Adipocyte (in vitro differentiated cells): ENCODE data around the gene NUBP2.

Experiments
- DNase-seq: peaks from one replicate; pipeline ENCODE4 v3.0.0-alpha.2; 2015; ENCODE audit warnings: low read depth
- H3K27me3 ChIP-seq: replicated peaks from 2 replicates; pipeline ENCODE4 v1.7.0; 2013; ENCODE audit warnings: mild to moderate bottlenecking, low read length, moderate library complexity; ENCODE audit not compliant: control insufficient read depth, insufficient read depth
- H3K36me3 ChIP-seq: 2 replicates; pipeline ENCODE4 v1.7.0; 2013; ENCODE audit warnings: low read length, mild to moderate bottlenecking, moderate library complexity; ENCODE audit not compliant: control insufficient read depth, insufficient read depth, severe bottlenecking
- H3K4me1 ChIP-seq: 2 replicates; pipeline ENCODE4 v1.7.0; 2013; ENCODE audit warnings: mild to moderate bottlenecking, low read length, moderate library complexity; ENCODE audit not compliant: control insufficient read depth, insufficient read depth
- H3K4me3 ChIP-seq: 2 replicates; pipeline ENCODE4 v1.7.0; 2013; ENCODE audit warnings: mild to moderate bottlenecking, low read length, moderate library complexity
- H3K9ac ChIP-seq: 2 replicates; pipeline ENCODE4 v1.7.0; 2013; ENCODE audit warnings: mild to moderate bottlenecking, low read length, moderate library complexity
- H3K9me3 ChIP-seq: 2 replicates; pipeline ENCODE4 v1.7.0; 2013; ENCODE audit warnings: mild to moderate bottlenecking, low read length, moderate library complexity; ENCODE audit not compliant: control insufficient read depth

NUBP2 gene

DNA sequence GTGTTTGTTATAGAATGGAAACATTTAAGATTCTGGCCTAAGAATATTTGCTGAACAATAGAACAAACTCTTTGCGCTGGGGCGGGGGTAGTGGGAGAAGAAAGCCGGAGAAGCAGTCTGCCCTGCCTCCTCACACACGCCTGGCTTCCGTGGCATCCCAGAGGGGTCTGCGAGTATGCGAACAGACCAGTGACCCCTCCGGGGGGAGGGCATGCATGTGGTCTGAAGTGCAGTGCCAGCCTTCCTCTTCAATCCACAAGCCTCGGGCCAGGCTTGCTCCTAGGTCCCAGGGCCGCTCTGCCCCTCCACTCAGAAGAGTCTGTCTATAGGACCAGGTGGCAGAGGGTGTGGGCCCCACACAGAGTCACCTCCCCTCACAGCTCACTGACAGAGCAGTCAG, 24.9 kb downstream of the NUBP2 start:
- no peaks in the 10 kb centered on the region for H3K27me3 ChIP-seq
- H3K4me3 ChIP-seq = no peak overlapping the region
- H3K9ac ChIP-seq = no peak overlapping the region
- DNase-seq = no peak
- no peaks in the 10 kb centered on the region for H3K4me1 ChIP-seq
- H3K9me3 ChIP-seq = no peaks in the 10 kb centered on the region
- peaks cover 40% of the 10 kb centered on the region for H3K36me3 ChIP-seq

DNA sequence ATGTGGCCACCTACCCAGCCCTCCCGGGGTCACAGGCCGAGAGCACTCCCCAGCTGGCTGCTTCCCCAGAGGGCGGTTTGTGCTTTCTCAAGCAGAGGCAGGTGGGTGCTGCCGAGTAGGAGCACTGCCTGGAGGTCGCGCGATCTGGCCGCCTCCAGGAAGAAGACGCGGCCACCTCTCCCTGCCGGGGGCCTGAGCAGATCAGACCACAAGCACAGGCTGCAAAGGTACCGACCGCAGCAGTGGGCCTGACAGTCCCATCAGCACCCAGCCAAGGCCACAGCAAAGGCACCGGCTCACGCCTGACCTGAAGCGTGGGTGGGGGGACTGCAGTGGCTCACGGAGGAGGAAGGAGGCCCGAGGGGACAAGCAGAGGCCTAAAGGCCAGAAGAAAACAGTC, 25.9 kb downstream of the NUBP2 start:
- H3K9ac ChIP-seq = no peak overlapping the region
- no peak for DNase-seq
- no peaks in the 10 kb centered on the region for H3K27me3 ChIP-seq
- no peak overlapping the region for H3K4me3 ChIP-seq
- peaks cover 3% of the 10 kb centered on the region for H3K4me1 ChIP-seq
- peaks cover 44% of the 10 kb centered on the region for H3K36me3 ChIP-seq
- no peaks in the 10 kb centered on the region for H3K9me3 ChIP-seq

DNA sequence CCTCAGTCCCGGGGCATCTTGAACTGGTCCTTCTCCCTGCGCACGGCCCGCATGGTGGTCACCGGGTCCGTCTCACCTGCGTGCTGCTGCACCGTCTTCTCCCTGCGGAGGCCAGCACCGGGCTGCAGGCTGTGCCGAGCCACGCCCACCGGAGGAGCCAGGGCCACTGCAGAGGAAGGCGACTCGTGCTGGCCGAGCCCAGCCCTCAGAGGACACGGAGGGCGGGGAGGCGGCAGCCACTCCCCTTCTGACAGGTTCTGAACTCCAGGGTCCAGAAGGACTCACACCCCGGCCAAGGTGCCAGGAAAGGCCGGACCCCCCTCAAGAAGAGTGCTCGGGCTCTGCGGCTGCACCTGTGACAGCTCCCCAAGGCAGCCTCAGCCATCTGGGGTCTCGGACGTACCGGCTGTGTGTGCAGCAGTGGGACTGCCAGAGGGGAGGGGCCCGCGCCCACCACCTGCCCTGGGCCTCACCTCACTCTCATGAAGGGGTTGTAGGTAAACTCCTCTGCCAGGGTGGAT, 26.6 kb downstream of the NUBP2 start:
- no peak overlapping the region for H3K9ac ChIP-seq
- H3K27me3 ChIP-seq = no peaks in the 10 kb centered on the region
- H3K4me3 ChIP-seq = no peak overlapping the region
- H3K9me3 ChIP-seq = no peaks in the 10 kb centered on the region
- no peak for DNase-seq
- peaks cover 45% of the 10 kb centered on the region for H3K36me3 ChIP-seq
- H3K4me1 ChIP-seq = peaks cover 3% of the 10 kb centered on the region

DNA sequence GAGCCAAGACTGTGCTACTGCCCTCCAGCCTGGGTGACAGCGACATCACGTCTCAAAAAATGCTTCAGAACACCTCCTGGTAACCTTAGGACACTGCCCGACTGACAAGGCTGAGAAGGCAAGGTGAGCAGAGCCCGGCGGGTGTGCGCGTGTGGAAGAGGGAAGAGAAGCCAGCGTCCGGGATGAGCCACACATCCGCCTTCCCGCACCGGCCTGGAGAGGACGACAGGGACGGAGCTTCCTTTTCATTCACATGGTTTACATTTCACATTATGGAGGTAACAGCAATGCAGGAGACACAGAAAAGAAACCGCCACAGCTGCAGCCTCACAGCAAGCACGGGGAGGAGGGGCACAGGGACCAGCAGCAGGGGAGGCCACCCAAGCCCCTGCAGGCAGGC, 27.3 kb downstream of the NUBP2 start:
- no peak overlapping the region for H3K9ac ChIP-seq
- no peaks in the 10 kb centered on the region for H3K9me3 ChIP-seq
- DNase-seq = no peak
- H3K27me3 ChIP-seq = no peaks in the 10 kb centered on the region
- peaks cover 42% of the 10 kb centered on the region for H3K36me3 ChIP-seq
- no peak overlapping the region for H3K4me3 ChIP-seq
- peaks cover 3% of the 10 kb centered on the region for H3K4me1 ChIP-seq

DNA sequence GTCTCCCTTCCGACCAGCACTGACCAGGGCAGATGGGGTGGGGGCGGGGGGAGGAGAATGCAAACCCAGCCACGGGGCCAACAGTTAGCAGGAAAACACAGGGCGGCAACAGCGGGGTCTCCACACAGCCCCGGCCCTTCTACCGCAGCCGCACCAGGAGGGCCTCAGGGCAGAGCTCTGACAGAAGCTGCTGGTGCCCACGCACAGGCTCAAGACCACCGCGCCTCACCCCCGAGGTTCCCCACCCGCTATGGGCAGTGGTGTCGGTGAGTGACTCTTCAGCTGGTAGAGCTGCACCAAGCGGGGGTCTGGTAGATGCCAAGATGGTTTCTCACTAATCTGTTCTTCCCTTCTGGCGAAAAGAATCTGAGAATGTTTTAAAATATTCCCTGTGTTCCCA, 27.8 kb downstream of the NUBP2 start:
- DNase-seq = no peak
- Histone ChIP-seq H3K27me3 (no peaks in the 10 kb centered on the region), H3K36me3 (peaks cover 41% of the 10 kb centered on the region), H3K4me1 (peaks cover 3% of the 10 kb centered on the region), H3K4me3 (no peak overlapping the region), H3K9me3 (no peaks in the 10 kb centered on the region), H3K9ac (no peak overlapping the region)

DNA sequence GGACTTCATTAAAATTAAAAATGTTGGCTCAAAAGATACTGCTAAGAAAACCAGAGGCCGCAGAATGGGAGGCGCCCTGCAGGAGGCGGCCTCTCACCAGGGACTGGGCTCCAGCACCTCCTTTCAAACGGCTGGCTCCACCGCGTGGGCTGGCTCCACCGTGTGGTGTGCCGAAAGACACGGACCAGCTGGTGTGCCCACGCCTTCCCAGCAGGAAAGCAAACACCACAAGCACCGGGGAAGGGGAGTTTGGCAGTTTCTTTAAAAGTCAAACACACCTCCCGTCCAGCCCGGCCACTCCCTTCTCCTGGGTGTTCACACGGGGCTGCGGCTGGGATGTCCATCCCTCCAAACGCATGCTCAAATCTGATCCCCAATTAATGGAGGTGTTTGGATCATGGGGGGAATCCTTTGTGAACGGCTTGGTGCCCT, 30.0 kb downstream of the NUBP2 start:
- DNase-seq = peak; percentile 86
- peaks cover 3% of the 10 kb centered on the region for H3K4me1 ChIP-seq
- H3K4me3 ChIP-seq = no peak overlapping the region
- no peaks in the 10 kb centered on the region for H3K9me3 ChIP-seq
- H3K36me3 ChIP-seq = peaks cover 41% of the 10 kb centered on the region
- H3K27me3 ChIP-seq = no peaks in the 10 kb centered on the region
- H3K9ac ChIP-seq = peak overlapping the region; percentile 32

DNA sequence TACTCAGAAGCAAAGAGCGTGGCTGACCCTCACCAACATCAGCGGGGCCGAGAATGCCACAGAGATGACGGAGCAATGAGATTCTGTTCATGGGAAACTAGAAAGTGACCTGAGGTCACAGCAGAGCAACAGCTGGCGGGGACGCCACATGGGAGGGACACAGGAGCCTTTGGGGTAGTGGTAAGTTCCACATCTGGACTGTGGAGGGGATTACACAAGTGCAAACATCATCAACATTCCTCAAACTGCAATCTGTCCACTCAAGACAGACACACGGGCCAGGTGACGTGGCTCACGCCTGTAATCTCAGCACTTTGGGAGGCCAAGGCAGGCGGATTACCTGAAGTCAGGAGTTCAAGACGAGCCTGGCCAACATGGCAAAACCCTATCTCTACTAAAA, 32.7 kb downstream of the NUBP2 start:
- Histone ChIP-seq H3K4me1 (peaks cover 3% of the 10 kb centered on the region), H3K4me3 (no peak overlapping the region), H3K36me3 (peaks cover 30% of the 10 kb centered on the region), H3K9ac (no peak overlapping the region), H3K9me3 (no peaks in the 10 kb centered on the region), H3K27me3 (no peaks in the 10 kb centered on the region)
- DNase-seq = no peak

DNA sequence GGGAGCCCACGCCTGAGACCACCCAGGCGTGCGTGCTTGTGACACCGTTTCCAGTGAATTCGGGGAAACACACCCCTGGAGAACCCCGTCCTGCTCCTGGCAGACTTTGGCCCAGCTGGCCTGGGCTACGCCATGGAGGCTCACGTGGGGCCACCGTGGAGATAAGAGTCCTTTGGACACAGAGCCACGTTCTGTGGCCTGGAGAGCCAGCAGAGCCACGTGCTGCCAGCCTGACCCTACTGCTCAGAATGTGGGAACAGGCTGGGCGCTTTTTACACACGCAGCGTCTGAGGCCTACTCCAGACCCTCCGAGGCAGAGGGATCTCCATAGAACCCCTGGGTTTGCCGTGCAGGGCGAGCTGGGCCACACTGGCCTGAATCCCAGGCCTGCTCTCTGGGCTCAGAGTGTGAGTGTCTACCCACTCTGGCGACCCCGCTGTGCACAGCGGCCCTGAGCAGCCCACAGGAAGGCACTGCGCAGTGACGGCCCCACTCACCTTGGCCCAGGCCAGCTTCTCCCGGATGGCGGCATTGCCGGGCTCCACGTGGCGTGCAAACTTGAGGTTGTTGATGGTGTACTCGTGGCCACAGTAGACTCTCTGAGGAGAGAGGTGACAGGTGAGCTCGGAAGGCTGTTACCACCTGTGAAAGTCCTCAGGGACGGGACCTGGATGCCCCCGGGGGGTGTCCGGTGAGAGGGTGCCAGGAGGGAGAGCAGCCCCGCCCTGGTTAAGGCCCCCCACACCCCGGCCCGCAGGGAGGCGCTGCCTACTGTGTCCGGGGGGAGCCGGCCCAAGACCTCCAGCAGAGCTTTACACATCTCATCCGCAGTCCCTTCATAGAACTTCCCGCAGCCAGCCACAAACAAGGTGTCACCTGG, 33.9 kb downstream of the NUBP2 start:
- peaks cover 3% of the 10 kb centered on the region for H3K4me1 ChIP-seq

DNA sequence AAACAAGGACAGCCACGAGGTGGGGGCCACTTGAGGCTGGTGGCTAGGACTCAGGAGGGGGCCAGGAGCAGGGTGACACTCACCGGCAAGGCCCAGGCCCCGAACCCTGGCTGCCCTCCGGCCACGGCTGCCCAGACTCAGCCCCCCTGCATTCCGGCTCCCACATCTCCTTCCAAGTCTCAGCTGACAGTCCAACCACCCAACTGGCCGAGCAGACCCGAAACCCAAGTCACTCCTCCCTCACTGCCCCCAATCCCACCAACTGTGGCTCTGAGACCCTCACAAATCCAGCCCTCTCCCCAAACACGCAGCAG, 34.5 kb downstream of the NUBP2 start:
- Histone ChIP-seq H3K4me3 (no peak overlapping the region), H3K9me3 (no peaks in the 10 kb centered on the region), H3K9ac (no peak overlapping the region), H3K27me3 (no peaks in the 10 kb centered on the region), H3K4me1 (peaks cover 3% of the 10 kb centered on the region), H3K36me3 (peaks cover 31% of the 10 kb centered on the region)
- no peak for DNase-seq

More for the DNA sequence above, 33.9 kb downstream of the NUBP2 start:
- Histone ChIP-seq H3K4me3 (no peak overlapping the region), H3K36me3 (peaks cover 26% of the 10 kb centered on the region), H3K9ac (no peak overlapping the region), H3K9me3 (no peaks in the 10 kb centered on the region), H3K27me3 (no peaks in the 10 kb centered on the region)
- DNase-seq = no peak

DNA sequence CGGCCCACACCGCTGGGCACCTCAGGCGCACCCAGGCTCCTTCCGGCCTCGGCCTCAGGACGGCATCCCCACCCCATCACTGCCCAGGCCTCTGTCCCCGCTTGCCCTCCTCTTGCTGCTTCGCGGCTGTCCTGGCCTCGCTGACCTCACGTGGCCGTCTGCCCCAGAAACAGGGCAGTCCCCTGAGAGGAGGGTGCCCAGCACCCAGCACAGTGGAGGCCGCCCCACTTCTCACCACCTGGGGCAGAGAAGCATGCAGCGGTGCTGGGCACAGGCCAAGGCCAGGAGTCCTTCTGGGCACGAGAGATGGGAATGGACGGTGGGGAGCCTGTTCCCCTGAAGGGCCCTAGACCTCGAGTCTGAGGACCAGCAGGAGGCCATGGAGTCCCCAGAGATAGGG, 35.0 kb downstream of the NUBP2 start:
- Histone ChIP-seq H3K4me1 (peaks cover 3% of the 10 kb centered on the region), H3K9me3 (no peaks in the 10 kb centered on the region), H3K9ac (no peak overlapping the region), H3K36me3 (peaks cover 34% of the 10 kb centered on the region), H3K27me3 (no peaks in the 10 kb centered on the region), H3K4me3 (no peak overlapping the region)
- no peak for DNase-seq

DNA sequence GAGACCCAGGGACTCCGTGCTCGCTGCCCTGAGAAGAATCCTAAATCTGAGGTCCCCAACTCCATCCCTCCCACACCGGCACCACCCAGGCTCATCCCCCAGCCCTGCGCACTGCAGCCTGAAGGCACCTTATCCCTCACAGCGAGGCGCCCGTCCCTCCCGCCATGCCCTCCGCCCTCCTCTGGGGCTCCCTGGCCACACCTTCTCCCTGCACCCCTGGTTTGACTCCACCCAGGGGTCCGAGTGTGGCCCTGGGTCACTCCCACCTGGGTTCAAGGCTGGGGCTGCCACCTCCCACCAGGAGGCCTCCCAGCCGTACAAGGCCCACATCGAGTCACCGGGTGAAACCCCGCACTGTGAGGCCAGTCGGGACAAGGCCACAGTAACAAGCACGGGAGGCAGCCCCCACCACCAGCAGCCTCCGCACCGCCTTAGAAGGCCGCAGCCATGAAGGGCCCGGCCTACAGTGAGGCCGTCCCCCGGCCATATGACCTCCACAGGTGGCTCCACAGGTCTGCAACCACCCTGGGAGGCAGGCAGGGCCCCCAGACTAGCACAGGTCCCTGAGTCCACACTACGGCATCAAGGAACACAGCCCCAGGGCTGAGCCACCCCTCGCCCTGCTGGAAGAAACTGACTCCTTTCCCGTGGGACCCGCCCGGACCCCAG, 35.6 kb downstream of the NUBP2 start:
- Histone ChIP-seq H3K27me3 (no peaks in the 10 kb centered on the region), H3K9me3 (no peaks in the 10 kb centered on the region), H3K4me3 (no peak overlapping the region), H3K36me3 (peaks cover 34% of the 10 kb centered on the region), H3K9ac (no peak overlapping the region), H3K4me1 (no peaks in the 10 kb centered on the region)
- no peak for DNase-seq
